ENCODE data around the gene SYT6. TPM values are rescaled to one million over a fixed set of nuclear protein-coding genes. Genes with fewer than 3 reads are reported as not detected.

Gene SYT6
- total RNA-seq, 1 donor from 2014 or later, result not detected

DNA sequence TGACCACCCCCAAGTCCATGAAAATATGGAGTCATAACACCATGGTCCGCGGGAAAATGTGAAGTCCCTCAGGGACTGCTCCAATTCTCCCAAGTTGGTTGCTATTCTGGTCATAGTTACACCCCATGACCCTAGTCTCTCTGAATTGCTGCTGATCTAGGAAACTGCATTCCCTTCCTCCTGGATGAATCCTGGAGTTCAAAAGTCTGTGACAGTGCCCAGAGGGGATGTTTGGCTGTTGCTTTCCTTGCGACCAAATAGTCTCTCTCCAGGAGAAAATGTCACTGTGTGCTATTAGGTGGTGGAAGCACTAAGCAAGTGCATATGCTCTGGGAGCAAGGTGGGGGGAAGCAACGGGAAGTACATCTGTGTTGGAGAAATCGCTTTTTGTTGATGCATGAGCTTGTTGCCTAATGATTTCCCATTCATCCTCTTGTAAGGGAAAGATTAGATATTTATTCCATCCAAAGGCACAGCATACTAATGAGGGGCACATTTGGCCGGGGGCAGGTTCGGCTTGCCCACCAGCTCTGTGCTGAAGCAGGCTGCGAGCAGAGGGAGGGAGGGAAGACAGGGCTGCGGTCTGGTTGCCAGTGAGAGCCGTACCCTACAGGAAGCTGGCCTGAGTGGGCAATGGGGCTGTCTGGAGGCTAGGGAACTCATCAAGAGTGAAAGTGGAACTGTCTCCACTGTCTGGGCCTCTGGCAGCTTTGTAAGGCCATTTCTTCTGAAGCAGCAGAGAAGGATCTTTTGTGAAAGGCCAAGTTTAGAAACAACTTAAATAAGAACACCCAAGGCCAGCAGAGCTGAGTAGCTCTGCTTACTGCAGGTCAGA, 27.2 kb downstream of the SYT6 start:
- Mint-ChIP-seq H3K36me3 (ENCODE audit: low read depth) (no peaks in the 10 kb centered on the region), H3K9me3 (no peaks in the 10 kb centered on the region)

GRCh38 chr1:114124644-114125043, 29.0 kb downstream of the SYT6 start:
- Mint-ChIP-seq H3K27me3 (ENCODE audit: low read depth) (peaks cover 7% of the 10 kb centered on the region), H3K27ac (no peak overlapping the region), H3K4me3 (ENCODE audit: low read depth) (no peak overlapping the region), H3K4me1 (ENCODE audit: low read depth) (no peaks in the 10 kb centered on the region), H3K36me3 (ENCODE audit: low read depth) (no peaks in the 10 kb centered on the region), H3K9me3 (no peaks in the 10 kb centered on the region)
- intact Hi-C loops (cut with micrococcal nuclease), result no loop called here
- no peak for DNase-seq (ENCODE audit: low spot score)

More for the DNA sequence above, 27.2 kb downstream of the SYT6 start:
- Mint-ChIP-seq H3K27me3 (ENCODE audit: low read depth) (peaks cover 13% of the 10 kb centered on the region), H3K4me3 (ENCODE audit: low read depth) (no peak overlapping the region), H3K4me1 (ENCODE audit: low read depth) (peaks cover 1% of the 10 kb centered on the region), H3K27ac (no peak overlapping the region)
- intact Hi-C loops (cut with micrococcal nuclease), result no loop called here
- no peak for DNase-seq (ENCODE audit: low spot score)

- no peaks in the 10 kb centered on the region for H3K9me3 Mint-ChIP-seq
- no peaks in the 10 kb centered on the region for H3K36me3 Mint-ChIP-seq (ENCODE audit: low read depth)
- DNase-seq (ENCODE audit: low spot score), result no peak
- H3K27ac Mint-ChIP-seq, result no peak overlapping the region
- no peaks in the 10 kb centered on the region for H3K4me1 Mint-ChIP-seq (ENCODE audit: low read depth)
- H3K27me3 Mint-ChIP-seq (ENCODE audit: low read depth), result peaks cover 3% of the 10 kb centered on the region
- intact Hi-C loops (cut with micrococcal nuclease), result no loop called here
- no peak overlapping the region for H3K4me3 Mint-ChIP-seq (ENCODE audit: low read depth)
Observed at GRCh38 chr1:114122941-114123618, 30.6 kb downstream of the SYT6 start.

DNA sequence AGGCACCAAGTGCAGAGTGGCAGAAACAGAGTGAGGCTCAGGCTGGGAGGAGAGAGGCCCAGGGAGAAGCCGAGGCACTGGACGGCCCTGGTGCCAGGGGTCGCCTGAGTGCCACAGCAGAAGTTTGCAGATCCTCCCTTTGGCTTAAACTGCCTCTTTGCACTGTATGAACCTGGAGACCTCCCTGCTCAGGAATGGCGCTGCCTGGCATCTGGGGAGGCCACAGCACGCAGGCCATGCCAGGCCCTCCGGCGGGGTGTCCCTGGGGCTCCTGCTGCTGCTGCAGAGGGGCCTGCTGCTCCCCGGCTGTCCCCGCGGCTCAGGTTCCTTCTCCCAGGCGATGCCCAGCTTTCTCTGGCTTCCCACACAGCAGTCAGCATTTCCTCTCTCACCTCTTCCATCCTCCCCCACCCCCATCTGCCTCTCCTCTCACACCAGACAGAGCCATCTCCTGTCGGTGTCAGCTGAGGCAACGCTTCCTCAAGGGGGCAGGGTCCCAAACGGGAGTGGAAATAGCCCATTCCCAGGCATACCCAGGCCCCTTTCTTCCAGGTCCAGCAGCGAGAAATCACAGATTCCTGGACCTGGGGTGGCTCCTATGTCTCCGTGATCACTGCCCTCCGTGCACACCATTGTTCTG, 35.2 kb downstream of the SYT6 start:
- DNase-seq (ENCODE audit: low spot score), result no peak
- peaks cover 5% of the 10 kb centered on the region for H3K4me1 Mint-ChIP-seq (ENCODE audit: low read depth)
- intact Hi-C loops (cut with micrococcal nuclease), result no loop called here
- no peaks in the 10 kb centered on the region for H3K27me3 Mint-ChIP-seq (ENCODE audit: low read depth)
- H3K9me3 Mint-ChIP-seq, result no peaks in the 10 kb centered on the region
- H3K4me3 Mint-ChIP-seq (ENCODE audit: low read depth), result no peak overlapping the region
- H3K27ac Mint-ChIP-seq, result no peak overlapping the region
- no peaks in the 10 kb centered on the region for H3K36me3 Mint-ChIP-seq (ENCODE audit: low read depth)

DNA sequence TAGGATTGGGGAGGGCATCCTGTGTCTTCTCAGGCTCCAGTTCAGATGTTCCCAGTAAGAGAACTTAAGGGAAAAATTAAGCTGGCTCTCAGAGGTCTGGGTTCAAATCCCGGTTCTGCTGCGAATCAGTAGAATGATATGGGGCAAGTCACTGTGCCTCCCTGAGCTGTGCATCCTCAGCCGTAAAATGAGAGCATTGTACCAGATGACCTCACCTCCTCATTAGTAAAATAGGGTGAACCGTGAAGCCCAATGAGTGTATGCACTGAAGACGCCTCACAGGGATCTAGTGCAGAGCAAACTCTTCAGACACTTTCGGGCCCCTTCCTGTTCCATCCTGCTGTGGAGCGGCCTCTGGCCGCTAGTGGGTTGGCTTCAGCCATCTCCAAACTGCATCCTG, 36.0 kb downstream of the SYT6 start:
- DNase-seq (ENCODE audit: low spot score), result no peak
- Mint-ChIP-seq H3K9me3 (no peaks in the 10 kb centered on the region), H3K4me3 (ENCODE audit: low read depth) (no peak overlapping the region), H3K36me3 (ENCODE audit: low read depth) (no peaks in the 10 kb centered on the region), H3K4me1 (ENCODE audit: low read depth) (peaks cover 9% of the 10 kb centered on the region), H3K27me3 (ENCODE audit: low read depth) (no peaks in the 10 kb centered on the region), H3K27ac (no peak overlapping the region)
- intact Hi-C loops (cut with micrococcal nuclease), result no loop called here

- H3K36me3 Mint-ChIP-seq (ENCODE audit: low read depth), result no peaks in the 10 kb centered on the region
- no peaks in the 10 kb centered on the region for H3K9me3 Mint-ChIP-seq
- intact Hi-C loops (cut with micrococcal nuclease), result no loop called here
- H3K27me3 Mint-ChIP-seq (ENCODE audit: low read depth), result no peaks in the 10 kb centered on the region
- no peak overlapping the region for H3K27ac Mint-ChIP-seq
- peaks cover 9% of the 10 kb centered on the region for H3K4me1 Mint-ChIP-seq (ENCODE audit: low read depth)
- DNase-seq (ENCODE audit: low spot score), result no peak
- no peak overlapping the region for H3K4me3 Mint-ChIP-seq (ENCODE audit: low read depth)
Observed at GRCh38 chr1:114116086-114116485, 37.6 kb downstream of the SYT6 start.

DNA sequence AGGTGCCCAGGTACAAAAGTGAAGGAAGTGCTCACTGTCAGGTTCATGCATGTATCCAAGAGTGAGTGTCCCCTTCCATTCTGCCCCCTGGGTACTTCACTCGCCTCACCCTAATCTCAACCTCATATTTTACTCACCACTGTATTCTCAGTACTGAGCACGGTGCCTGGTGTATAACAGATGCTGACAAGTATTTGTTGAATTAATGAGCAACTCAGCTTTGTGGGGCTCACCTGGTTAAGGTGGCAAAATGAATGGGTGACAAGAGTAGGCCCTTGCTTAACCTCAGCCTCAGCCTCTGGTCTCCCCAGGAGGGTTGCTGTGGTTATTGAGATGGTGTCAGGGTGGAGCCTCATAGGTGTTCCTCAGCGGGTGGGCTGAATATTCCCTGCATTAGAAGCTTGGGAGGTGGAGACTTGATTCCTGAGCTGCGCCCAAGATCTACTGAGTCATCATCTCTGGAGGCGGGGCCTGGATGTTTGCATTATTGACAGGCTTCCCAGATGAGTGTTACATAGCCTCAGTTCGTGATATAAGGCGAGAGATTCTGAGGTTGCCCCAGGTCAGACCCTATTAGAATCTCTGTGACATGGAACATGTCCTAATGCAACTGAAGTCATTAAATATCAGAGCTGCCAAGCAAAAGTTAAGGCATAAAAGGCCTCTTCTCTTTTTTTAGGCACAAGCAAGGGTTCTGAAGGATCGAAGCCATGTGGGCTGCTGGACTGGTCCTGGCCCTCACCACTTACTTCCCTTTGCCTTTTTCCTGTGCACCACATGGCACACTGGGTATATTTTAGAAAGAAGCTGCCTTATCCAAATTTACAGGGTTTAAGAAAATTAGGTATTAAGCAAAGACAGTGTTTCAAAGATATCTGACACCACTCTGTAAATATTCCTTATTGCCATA, 39.2 kb downstream of the SYT6 start:
- no peak for DNase-seq (ENCODE audit: low spot score)
- Mint-ChIP-seq H3K4me1 (ENCODE audit: low read depth) (peaks cover 9% of the 10 kb centered on the region), H3K27ac (no peak overlapping the region), H3K4me3 (ENCODE audit: low read depth) (no peak overlapping the region), H3K9me3 (no peaks in the 10 kb centered on the region), H3K36me3 (ENCODE audit: low read depth) (no peaks in the 10 kb centered on the region), H3K27me3 (ENCODE audit: low read depth) (no peaks in the 10 kb centered on the region)
- intact Hi-C loops (cut with micrococcal nuclease), result no loop called here

DNA sequence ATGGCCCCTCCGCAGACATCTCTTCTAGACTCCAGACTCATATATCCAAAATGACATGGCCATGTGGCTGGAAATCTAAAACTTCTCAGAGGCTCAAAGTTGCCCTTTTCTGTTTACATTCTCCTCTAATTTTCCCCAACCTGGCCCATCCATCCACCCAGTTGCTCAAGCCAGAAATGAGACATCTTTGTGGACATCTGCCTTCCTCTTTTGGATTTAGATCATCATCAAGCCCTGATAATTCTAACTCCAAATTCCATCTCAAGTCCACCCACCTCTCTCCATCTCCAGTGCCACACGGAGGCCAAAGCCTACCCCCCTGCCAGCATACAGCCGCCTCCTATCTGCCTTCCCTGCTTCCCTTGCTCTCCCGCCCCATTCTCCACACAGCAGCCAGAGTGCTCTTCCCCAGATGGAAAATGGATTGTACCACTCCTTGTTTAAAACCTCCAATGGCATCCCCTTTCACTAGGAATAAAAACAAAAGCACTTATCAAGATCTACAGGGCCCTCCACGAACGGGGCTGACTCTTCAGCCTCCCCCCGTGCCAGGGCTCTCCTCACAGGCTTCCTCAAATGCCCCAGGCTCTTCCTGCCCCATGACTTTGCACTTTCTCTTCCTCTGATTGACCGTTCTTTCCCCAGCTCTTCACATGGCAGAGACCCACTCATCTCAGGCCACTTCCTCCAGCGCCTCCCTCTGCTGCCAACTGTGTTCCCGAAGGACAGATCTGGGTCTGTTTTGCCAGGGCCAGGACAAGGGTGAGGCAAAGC, 40.1 kb downstream of the SYT6 start:
- intact Hi-C loops (cut with micrococcal nuclease), result no loop called here
- no peak for DNase-seq (ENCODE audit: low spot score)
- H3K9me3 Mint-ChIP-seq, result no peaks in the 10 kb centered on the region
- no peak overlapping the region for H3K27ac Mint-ChIP-seq
- no peaks in the 10 kb centered on the region for H3K36me3 Mint-ChIP-seq (ENCODE audit: low read depth)
- no peaks in the 10 kb centered on the region for H3K27me3 Mint-ChIP-seq (ENCODE audit: low read depth)
- peaks cover 9% of the 10 kb centered on the region for H3K4me1 Mint-ChIP-seq (ENCODE audit: low read depth)
- no peak overlapping the region for H3K4me3 Mint-ChIP-seq (ENCODE audit: low read depth)

GRCh38 chr1:114112775-114113174, 40.9 kb downstream of the SYT6 start:
- no peaks in the 10 kb centered on the region for H3K36me3 Mint-ChIP-seq (ENCODE audit: low read depth)
- H3K4me3 Mint-ChIP-seq (ENCODE audit: low read depth), result no peak overlapping the region
- DNase-seq (ENCODE audit: low spot score), result no peak
- H3K27ac Mint-ChIP-seq, result no peak overlapping the region
- no peaks in the 10 kb centered on the region for H3K27me3 Mint-ChIP-seq (ENCODE audit: low read depth)
- H3K4me1 Mint-ChIP-seq (ENCODE audit: low read depth), result peaks cover 9% of the 10 kb centered on the region
- no peaks in the 10 kb centered on the region for H3K9me3 Mint-ChIP-seq
- intact Hi-C loops (cut with micrococcal nuclease), result no loop called here

- peaks cover 9% of the 10 kb centered on the region for H3K4me1 Mint-ChIP-seq (ENCODE audit: low read depth)
- intact Hi-C loops (cut with micrococcal nuclease), result no loop called here
- no peaks in the 10 kb centered on the region for H3K9me3 Mint-ChIP-seq
- DNase-seq (ENCODE audit: low spot score), result no peak
- no peak overlapping the region for H3K27ac Mint-ChIP-seq
- H3K4me3 Mint-ChIP-seq (ENCODE audit: low read depth), result no peak overlapping the region
- H3K36me3 Mint-ChIP-seq (ENCODE audit: low read depth), result no peaks in the 10 kb centered on the region
- H3K27me3 Mint-ChIP-seq (ENCODE audit: low read depth), result no peaks in the 10 kb centered on the region
Observed at GRCh38 chr1:114111731-114112641, 41.7 kb downstream of the SYT6 start.

DNA sequence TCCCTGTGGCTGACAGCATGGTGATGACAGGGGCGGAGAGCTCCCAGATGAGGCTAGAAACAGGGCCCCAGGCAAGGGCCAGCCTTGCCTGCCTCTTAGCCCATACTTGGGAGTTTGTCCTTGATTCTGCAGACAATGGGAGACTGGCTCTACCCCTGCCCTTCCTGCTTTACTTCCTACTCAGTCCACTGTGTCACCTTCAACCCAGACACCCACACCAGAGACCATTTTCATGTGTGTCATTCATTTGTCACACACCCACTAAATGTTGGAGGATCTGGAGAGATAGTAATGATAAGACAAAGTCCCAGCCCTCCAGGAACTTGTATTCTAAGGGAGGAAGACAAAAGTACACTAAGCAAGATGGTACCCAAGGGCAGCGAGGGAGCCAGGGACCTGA, 43.7 kb downstream of the SYT6 start:
- intact Hi-C loops (cut with micrococcal nuclease), result no loop called here

More for the DNA sequence above, 43.7 kb downstream of the SYT6 start:
- H3K36me3 Mint-ChIP-seq (ENCODE audit: low read depth), result no peaks in the 10 kb centered on the region
- H3K27ac Mint-ChIP-seq, result no peak overlapping the region
- no peaks in the 10 kb centered on the region for H3K27me3 Mint-ChIP-seq (ENCODE audit: low read depth)
- H3K9me3 Mint-ChIP-seq, result no peaks in the 10 kb centered on the region
- H3K4me3 Mint-ChIP-seq (ENCODE audit: low read depth), result no peak overlapping the region
- peaks cover 9% of the 10 kb centered on the region for H3K4me1 Mint-ChIP-seq (ENCODE audit: low read depth)
- DNase-seq (ENCODE audit: low spot score), result no peak
